GM21576 (cell line): ENCODE data around the gene NDUFV3.
"Not testable (repeated sequence)": the region's sequence is repeated elsewhere in the genome, so short reads cannot be mapped to it uniquely, and the experiment has no call there.

ENCODE experiments used
- ATAC-seq: cut with Tn5 transposase; IDR thresholded peaks from one replicate; pipeline ENCODE4 v1.9.1; 2021; ENCODE audit warnings: mild to moderate bottlenecking, moderate library complexity; ENCODE audit not compliant: unreplicated experiment

Gene NDUFV3

DNA sequence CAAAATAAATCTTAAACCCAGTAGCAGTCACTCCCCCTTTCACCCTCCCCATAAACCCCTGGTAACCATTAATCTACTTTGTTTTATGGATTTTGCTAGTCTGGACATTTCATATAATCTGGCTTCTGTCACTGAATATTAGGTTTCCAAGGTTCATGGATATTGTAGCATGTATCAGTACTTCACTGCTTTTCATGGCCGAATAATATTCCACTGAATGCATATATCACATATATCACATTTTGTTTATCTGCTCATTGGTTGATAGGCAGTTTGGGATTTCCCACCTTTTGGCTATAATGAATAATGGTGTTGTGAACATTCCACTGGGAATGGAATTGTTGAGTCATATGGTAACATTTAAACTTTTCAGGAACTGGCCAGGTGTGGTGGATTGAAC is 9.2 kb upstream of the NDUFV3 start:
- no peak for ATAC-seq

DNA sequence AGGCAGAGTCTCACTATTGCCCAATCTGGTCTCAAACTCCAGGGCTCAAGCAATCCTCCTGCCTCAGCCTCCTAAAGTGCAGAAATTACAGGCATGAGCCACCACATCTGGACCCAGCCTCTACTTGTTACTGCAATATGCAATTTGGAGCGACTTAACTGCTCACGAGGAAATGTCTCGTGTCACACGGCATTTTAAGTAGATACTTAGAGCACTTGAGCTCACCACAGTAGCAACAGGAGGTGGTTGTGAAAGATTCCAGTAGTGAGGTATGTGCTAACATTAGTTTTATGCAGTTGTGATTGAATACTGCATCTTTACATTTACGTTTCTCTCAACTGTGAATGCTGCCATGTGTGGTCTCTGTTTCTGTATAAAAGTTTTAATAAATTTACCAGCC is 5.8 kb upstream of the NDUFV3 start:
- ATAC-seq: no peak

DNA sequence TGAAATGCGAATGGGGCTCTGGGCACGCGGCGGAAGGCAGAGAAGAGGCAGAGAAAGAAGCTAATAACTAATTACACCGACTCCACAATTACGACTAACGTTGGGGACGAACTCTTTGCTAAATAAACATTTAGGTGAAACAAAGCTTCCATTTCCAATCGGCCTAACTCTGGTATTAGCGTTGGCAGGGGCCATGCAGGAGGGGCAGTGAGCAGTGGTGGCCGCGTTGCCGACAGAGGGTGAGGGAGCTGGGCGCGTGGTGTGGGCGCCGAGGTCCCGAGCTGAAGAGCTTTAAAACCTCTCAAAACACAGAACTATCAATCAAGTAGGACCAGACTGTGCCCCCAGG is 553 bp upstream of the NDUFV3 start:
- ATAC-seq: no peak

DNA sequence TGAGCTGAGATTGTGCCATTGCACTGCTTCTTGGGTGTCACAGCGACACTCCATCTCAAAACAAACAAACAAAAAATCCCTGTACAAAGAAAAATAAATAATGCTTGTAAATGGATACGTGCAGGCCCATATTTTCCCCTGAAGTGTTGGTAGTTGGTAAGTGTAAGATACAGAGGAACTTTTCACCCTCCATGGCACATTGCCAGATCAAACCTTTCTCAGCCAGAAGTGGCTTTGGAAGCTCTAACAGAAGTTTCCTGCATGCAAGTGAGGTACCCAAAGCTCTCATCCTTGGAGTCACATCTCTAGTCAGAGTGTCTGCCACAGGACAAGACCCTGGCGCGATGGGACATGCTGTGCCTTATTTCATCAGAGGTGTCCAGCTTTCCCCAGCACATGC is 7.3 kb downstream of the NDUFV3 start:
- no peak for ATAC-seq

DNA sequence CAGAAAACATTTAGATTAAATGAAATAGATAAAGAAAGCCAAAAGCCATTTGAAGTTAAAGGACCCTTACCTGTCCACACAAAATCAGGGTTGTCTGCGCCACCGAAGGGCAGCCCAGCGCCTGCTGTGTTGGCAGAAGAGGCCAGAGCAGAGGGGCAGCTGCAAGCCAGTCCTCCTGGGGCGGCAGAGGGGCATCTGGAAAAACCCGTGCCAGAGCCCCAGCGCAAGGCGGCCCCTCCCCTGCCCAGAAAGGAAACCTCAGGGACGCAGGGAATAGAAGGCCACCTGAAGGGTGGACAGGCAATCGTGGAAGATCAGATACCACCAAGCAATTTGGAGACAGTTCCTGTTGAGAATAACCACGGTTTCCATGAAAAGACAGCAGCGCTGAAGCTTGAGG is 10.7 kb downstream of the NDUFV3 start:
- no peak for ATAC-seq

DNA sequence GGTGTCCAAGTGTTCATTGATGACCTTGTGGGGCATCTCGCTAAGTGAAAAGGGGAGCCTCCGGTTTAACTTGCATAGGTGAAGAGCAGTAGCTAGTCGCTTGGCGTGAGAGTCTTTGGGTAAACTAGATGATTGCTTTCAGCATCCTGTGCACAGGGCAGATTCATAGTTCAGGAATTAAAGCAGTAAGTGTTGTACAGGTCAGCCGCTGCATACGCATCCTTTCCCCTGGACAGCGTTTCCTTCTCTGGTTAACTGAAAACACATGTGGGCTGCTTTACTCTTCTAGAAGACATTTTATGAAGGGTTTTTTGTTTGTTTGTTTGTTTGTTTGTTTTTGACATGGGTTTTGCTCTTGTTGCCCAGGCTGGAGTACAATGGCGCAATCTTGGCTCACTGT is 12.1 kb downstream of the NDUFV3 start:
- ATAC-seq: no peak

DNA sequence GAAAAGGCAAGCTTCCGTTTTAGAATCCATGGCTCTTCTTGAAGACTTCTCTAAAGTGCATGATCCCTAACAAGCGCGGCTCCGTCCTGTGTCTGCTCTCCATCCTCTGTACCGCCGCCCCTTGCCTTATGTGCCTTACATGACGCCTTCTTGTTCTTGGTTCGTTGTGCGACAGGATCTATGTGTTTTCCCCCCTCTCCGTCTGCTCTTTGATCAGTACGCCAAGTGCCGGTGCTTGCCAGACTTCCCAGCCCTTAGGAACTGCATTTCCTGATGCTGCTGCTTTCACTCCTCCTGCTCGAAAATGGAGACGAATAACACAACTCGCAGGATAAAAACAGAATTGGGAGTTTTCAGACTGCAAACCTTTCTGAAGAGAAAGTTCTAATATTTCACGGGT is 13.1 kb downstream of the NDUFV3 start:
- no peak for ATAC-seq

DNA sequence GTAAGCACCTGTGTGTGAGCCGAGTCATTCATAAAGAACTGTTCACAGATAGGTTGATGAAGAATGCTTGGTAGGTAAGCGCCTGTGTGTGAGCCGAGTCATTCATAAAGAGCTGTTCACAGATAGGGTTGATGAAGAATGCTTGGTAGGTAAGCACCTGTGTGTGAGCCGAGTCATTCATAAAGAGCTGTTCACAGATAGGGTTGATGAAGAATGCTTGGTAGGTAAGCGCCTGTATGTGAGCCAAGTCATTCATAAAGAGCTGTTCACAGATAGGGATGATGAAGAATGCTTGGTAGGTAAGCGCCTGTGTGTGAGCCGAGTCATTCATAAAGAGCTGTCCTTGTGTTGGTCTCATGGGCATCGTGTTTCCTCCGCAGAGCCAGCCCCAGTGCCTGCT is 15.4 kb downstream of the NDUFV3 start:
- not testable (repeated sequence) for ATAC-seq

DNA sequence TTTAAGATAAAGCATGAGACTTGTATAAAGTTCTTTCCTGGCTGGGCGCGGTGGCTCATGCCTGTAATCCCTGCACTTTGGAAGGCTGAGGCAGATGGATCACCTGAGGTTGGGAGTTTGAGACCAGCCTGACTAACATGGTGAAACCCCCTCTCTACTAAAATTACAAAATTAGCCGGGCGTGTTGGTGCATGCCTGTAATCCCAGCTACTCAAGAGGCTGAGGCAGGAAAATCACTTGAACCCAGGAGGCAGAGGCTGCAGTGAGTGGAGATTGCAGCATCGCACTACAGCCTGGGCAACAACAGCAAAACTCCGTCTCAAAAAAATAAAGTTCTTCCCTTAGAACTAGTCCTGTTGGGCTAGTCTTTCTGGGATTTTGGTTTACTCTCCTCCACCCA is 18.8 kb downstream of the NDUFV3 start:
- ATAC-seq: not testable (repeated sequence)

DNA sequence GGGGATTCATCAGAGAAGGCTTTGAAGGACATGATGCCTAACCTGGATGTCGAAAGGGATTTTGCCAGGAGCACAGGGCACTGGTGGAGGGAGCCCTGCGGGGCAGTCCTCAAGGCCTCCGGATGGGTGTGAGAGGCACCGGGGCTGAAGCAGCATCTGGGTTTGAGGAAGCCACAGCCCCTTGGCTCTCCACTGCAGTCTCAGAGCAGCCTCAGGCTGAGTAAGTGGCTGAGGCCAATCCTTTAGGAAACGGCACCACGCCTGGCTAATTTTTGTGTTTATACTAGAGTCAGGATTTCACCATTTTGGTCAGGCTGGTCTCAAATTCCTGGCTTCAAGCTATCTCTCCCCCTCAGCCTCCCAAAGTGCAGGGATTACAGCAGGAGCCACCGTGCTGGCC is 20.4 kb downstream of the NDUFV3 start:
- no peak for ATAC-seq

DNA sequence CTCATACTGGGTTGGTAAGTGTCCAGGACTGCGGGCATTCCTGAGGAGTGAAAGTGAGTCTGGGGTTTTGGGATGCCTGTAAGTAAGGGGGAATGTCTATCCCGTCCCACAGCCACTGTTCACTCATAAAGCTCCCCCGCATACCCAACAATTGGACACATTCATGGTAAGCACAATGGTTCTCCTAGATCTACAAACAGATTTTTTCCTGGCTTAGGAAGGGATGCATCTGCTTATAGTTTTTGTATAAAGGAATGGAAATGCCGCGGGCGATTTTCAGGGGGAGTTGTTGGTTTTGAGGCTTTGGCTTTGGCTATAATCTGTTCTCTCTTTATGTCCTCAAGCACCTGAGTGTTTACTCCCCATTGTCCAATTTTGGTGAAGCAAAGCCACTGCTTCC is 25.2 kb downstream of the NDUFV3 start:
- ATAC-seq: no peak

DNA sequence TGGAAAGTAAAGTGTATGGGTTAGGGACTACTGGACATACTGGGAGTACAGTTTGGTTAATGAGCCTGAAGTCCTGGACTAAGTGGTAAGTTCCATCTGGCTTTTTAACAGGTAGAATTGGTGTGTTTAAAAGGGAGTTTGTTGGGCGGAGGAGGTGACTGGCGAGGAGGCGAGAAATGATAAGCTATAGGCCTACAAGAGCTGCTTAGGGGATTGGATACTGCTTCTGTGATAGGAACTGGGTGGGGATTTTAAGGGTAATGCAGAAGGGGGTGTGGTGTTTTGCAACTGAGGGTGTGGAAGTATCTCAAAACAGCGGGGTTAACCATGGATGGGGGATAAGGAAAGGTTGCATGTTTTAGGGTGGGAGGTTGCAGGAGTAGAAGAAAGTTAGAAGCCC is 28.8 kb downstream of the NDUFV3 start:
- ATAC-seq: no peak

DNA sequence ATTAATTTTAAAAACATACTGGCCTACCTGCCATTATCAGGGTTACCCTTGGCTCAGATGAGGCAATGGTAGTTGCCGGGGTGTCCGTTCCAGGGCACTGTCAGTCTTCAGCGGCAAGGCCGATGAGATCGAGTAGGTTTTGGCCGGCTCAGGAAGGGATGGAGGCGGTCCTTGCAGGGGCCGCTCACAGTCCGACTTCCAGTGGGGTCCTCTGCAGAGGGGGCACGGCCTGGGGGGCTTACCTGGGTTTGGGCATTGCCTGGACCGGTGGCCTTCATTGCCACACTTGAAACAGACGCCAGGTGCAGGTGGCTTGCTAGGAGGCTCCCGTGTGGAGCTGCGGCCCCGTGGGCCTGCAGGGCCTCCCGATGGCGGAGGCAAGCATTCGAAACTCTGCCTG is 29.8 kb downstream of the NDUFV3 start:
- no peak for ATAC-seq

DNA sequence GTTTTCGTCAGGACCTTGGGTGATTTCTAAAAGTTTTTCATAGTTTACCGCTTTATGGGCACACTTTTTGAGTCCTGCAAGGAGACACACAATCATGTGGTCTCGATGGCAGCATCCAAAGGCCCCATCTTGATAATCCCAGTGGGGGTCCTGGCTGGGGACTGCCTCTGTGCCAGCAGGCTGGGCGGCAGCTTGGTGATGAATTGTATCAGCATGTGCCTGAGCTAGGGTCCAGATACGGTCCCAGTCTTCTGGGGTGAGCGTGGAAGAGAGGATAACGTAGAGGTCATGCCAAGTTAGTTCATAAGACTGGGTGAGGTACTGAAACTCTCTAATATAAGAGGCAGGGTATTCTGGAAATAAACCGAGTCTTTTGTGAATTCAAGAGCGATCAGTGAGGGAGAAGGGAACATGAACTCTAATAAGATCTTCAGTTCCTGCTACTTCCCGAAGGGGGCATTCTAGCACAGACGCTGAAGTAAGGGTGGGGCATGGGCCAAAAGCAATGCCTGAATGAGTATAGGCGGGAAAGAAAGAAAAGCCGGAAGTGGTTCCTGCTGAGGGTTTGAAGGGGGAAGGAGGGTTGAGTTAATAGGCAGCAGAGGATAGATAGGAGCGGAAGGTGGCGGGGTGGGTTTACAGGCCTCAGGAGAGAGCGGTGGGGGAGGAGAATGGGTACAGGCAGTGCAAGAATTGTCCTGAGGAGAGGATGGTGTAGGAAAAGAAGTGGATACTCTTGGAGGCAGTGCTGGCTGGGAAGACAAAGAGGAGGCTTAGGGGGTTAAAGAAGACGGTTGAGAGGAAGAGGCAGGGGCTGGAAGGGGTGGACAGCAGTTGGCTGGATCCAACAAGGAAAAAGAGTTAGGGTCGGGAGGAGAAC is 30.7 kb downstream of the NDUFV3 start:
- ATAC-seq: no peak

DNA sequence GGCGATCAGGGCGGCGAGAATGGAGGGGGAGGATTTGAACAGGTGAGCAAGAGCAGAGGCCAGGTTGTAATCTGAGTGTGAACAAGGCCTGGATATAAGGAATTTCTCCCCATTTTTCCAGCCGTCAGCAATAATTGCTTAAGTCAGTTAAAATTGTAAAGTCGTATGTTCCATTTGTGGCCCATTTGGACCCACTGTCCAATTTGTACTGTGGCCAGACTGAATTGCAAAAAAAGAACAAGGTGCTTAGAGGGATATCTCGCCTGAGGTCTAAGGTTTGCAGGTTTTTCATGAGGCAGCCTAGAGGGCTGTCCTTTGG is 31.3 kb downstream of the NDUFV3 start:
- ATAC-seq: no peak

DNA sequence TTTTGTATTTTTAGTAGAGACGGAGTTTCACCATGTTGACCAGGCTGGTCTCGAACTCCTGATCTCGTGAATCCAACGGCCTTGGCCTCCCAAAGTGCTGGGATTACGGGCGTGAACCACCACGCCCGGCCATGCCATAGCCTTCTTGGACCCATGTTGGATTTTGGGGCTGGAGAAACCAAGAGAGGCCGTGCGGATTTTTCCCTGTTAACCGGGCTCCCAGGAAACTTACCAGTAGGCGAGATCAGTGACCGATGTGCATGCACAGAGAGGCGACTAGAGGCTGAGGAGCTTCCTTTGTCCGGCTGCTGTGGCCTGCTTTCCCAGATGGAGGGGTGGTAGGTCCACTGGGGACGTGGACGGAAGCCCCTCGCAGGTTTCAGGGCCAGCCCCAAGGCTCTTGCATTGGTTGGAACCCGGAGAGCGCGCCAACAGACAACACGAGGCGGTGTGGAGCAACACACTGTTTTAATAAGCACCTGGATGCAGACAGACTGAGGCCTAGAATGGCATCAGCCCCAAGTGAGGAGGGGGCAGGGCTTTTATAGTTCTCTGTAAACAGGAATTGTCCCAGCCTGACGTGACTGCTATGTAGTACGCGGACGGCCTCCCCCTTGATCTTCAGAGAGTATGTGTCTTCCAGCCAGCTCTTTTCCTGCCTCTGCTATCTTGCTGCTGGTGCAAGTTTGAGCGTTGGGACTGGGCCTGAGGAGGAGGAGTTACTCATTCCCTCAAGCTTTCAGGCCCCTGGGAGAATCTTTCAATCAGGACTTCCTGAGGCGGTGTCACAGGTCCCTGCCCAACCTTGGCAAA is 32.2 kb downstream of the NDUFV3 start, which contains the start of gene ERVH48-1:
Gene ERVH48-1, minus strand, starts transcription at position 517 of the 813 bp plus-strand sequence. CDS start 6,624 bp downstream, outside the sequence.
- ATAC-seq: no peak

DNA sequence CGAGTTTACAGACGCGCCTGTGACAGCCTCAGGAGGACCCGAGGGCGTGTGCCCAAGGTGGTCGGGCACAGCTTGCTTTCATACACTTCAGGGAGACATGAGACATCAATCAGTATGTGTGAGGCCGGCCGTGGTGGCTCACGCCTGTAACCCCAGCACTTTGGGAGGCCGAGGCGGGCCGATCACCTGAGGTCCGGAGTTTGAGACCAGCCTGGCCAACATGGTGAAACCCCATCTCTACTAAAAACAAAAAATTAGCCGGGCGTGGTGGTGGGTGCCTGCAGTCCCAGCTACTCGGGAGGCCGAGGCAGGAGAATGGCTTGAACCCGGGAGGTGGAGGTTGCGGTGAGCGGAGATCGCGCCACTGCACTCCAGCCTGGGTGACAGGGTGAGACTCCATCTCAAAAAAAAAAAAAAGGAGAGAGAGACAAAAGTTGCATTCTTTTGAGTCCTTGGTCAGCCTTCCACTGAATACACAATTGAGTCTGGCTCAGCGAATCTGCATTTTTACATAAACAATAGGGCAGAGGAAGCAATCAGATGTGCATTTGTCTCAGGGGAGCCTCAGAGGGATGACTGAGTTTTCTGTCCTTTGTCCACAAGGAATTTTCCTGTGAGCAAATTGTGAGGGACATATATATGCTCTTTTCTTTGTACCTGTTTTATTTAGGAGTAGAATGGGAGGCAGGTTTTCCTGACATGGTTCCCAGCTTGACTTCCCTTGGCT is 34.5 kb downstream of the NDUFV3 start:
- ATAC-seq: not testable (repeated sequence)

DNA sequence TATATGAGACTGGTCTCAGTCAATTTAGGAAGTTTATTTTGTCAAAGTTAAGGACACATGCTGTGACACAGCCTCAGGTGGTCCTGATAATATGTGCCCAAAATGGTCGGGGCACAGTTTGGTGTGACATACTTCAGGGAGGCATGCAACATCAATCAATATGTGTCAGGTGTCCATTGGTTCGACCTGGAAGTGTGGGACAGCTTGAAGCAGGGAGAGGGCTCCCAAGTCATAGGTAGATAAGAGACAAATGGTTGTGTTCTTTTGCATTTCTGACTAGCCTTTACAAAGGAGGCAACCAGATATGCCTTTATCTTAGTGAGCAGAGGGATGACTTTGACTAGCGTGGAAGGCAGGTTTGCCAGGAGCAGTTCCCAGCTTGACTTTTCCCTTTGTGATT is 36.9 kb downstream of the NDUFV3 start:
- ATAC-seq: no peak

DNA sequence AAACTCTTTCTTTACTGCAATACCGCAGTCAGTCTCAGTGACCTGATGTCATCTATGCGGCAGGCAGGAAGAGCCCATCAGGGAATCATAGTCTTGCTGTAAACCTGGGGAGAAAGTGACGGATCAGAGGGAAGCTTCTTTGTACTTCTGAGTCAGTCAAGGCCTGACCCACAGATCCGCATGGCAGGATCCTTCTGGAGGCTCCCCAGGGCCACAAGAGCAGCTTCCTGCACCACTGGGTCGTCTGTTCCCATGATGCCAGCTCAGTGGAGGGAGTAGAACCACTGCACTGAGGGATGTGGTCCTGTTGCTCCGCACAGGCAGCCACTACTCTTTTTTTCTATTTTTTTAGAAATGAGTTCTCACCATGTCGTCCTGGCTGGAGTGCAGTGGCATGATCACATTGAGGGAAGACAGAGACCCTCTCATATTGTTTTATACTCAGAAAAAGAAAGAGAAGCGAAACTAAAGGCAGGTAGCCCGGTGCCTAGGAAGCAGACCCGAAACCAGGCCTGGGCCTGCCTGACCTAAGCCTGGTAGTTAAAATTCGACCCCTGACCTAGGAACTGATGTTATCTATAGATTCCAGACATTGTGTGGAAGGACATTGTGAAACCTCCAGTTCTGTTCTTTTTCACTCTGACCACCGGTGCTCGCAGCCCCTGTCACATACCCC is 38.6 kb downstream of the NDUFV3 start:
- no peak for ATAC-seq

DNA sequence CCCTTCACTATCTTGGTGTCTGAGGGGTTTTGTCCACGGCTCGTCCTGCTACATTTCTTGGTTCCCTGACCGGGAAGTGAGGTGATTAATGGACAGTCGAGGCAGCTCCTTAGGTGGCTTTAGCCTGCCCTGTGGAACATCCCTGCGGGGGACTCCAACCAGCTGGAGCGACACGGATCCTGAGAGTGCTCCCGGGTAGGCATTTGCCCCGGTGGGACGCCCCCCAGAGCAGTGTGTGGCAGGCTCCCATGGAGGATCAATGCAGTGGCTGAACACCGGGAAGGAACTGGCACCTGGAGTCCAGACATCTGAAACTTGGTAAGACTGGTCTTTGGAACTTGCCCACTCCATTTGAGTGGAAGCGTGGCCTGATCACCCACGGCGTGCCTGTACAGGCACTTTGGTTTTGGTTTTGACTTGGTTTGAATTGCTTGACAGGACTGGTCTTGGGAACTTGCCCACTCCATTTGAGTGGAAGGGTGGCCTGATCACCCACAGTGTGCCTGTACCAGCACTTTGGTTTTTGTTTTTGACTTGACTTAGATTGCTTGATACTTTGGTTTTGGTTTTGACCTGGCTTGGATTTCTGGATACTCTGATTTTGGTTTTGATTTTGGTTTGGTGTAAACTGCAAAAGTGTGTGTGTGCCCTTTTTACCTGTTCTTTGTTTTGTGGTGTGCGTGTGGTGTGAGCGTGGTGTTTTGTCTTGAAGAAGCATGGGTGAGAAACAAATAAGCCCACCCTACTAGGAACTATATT is 39.4 kb downstream of the NDUFV3 start:
- ATAC-seq: not testable (repeated sequence)
